ENCODE results near the gene CRADD.
A peak's percentile ranks its signal among the peaks of the same experiment; 100 is the strongest.

DNA sequence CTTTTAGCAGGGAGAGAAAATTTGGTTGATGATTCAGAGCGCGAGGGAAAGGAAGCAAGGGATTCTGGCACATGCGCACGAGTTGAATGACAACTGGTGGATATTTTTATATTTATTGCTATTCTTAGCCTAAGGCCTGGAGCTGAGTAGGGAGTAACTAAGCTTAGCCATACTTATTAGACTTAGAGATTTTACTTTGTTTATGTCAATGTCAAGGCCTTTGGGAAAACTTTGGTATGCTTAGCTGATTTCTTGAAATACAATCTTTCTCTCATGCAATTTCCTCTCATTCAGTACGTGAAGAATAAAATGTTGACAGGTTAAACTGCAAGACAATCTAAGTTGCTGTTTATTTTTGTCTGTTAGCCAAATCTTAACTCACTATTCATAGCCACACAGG, 101.1 kb downstream of the CRADD start:
- peak in 1 of 4 experiments; percentile 8 for TF ChIP-seq CTCF (IDR thresholded peaks at IDR 0.05)
- no peak for TF ChIP-seq POLR2A (IDR thresholded peaks at IDR 0.05)
- no peak for TF ChIP-seq EP300 (IDR thresholded peaks at IDR 0.05)
- peak; percentile 82 for TF ChIP-seq POLR2AphosphoS5 (IDR thresholded peaks at IDR 0.05)
